ENCODE measurements around the gene TENT5A.

- TF ChIP-seq, protein P1, sequence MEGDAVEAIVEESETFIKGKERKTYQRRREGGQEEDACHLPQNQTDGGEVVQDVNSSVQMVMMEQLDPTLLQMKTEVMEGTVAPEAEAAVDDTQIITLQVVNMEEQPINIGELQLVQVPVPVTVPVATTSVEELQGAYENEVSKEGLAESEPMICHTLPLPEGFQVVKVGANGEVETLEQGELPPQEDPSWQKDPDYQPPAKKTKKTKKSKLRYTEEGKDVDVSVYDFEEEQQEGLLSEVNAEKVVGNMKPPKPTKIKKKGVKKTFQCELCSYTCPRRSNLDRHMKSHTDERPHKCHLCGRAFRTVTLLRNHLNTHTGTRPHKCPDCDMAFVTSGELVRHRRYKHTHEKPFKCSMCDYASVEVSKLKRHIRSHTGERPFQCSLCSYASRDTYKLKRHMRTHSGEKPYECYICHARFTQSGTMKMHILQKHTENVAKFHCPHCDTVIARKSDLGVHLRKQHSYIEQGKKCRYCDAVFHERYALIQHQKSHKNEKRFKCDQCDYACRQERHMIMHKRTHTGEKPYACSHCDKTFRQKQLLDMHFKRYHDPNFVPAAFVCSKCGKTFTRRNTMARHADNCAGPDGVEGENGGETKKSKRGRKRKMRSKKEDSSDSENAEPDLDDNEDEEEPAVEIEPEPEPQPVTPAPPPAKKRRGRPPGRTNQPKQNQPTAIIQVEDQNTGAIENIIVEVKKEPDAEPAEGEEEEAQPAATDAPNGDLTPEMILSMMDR (IDR thresholded peaks at IDR 0.05) = no peak
- no peak for TF ChIP-seq POLR2A (IDR thresholded peaks at IDR 0.05)
- no peak for TF ChIP-seq POLR2AphosphoS5 (IDR thresholded peaks at IDR 0.05)
- TF ChIP-seq EP300 (IDR thresholded peaks at IDR 0.05; ENCODE audit: low read depth) = no peak
These were observed 21.4 kb upstream of the TENT5A start for GRCh38 chr6:81773887-81774286.
